HuH-7.5 (cell line): ENCODE data around the gene PTGES3L.

Source experiments
- DNase-seq: peaks from one replicate; pipeline ENCODE4 v3.0.0; 2011; ENCODE audit warnings: low spot score

PTGES3L gene

DNA sequence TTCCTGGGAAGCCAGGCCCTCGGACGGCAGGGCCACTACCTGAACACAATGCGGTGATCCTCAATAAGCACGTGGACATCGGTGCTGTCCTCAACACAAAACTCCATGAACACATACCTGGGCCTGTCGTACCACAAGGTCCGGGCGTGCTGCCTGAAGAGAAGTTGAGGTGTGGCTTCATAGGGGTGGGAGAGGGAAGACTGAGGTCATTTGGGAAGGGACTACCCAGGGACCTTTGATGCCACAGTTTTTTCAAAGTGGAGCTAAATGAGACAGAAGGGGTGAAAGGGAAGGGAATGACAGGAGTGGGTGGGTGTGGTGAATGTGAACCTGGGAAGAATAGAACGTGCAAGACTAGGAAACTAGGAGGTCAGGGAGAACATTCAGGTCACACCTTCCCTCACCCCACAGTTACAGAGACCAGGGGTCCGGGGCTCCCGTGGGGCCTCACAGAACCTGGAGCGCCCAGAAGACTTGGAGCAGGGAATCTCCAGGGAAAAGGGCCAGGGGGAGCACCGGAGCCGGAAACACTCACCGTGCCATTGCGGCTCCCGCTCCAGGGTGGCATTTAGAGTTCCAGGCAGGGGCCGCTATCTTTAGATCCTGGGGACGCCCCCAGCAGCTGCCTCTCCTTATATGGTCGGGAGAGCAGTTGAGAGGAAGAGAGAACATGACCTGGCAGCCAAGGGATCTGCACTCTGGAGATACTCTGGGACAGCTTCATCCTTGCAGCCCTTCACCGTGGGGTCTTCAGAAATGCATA is at the start of gene PTGES3L:
TSS of gene PTGES3L (minus strand) at position 570 of the 763 bp plus-strand sequence. CDS start at position 543, 27 bp downstream.
- DNase-seq, result peak; percentile 65

DNA sequence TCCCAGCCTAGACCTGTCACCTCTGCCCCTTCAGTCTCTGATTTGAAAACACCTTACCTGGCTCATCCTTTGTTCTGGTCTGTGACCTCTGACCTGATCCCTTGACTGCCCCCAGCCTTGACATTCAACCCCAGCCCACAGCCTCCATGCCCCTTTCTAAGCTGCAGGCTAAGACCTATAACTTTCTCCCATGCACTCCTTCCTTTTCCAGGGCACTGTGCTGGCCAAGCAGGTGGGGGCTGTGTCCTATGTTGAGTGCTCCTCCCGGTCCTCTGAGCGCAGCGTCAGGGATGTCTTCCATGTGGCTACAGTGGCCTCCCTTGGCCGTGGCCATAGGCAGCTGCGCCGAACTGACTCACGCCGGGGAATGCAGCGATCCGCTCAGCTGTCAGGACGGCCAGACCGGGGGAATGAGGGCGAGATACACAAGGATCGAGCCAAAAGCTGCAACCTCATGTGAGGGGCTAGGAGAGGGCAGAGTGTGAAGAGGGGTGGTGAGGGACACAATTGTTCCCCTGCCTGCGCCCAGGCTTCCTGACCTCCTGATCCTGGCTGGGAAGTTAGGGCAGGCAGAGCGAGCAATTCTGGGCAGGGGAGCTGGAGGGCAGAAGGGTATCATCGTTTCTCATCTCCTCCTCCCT is 48.5 kb upstream of the PTGES3L start:
- DNase-seq, result no peak

DNA sequence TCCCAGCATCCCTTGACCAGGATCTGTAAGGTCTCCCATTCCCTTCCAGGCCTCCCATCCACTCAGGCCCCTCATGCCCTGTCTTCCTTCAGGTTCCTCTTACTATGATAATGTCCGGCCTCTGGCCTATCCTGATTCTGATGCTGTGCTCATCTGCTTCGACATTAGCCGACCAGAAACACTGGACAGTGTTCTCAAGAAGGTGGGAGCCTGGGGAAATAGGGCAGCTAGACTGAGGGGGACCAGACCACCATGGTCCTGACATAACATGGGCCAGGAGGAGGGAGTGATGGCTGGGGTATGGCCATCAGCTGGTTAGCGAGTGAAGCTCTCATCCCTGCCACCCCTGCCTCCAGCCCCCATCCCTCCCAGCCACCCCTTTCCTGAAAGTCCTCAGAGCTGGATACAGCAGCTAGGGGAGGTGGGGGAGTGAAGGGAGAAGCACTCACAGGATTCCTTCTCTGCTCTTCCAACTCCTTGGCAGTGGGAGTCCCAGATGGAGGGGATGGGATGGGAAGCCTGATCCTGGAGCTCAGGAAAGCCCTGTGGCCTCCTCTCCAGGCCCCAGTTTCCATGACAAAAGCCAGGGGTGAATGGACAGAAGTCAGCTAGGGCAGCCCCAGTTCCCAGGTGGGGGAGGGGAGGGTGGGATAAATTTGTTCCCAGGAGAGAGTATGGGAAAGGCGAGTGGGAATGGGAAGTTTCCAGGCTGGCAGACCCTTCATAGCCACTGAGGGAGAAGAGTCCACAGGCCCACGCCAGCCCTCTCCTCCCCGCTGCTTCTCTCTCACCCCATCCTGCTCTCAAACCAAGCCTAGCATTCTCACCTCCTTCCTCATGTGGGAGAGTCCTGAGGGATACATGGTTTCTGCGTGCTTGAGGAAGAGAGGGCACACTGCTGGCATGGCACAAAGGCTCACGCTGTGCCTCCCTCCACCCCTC is 47.5 kb upstream of the PTGES3L start:
- DNase-seq, result no peak

DNA sequence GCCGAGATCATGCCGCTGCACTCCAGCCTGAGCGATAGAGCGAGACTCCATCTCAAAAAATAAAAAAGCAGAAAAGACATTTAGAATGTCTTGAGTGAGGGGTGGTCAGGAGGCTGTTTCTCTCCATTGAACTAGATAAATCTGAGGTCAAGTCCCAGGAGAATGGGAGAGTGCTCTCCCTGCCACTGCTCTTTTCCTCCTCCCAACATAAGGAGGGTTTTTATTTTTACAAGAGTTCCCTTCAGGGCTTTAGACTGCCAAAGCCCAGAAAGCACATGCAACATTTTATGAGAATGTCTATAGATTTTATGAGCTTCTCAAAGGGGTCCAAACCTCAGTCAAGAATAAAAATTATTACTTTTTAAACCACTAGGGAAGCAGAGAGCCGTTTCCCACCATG is 46.7 kb upstream of the PTGES3L start:
- DNase-seq, result no peak

DNA sequence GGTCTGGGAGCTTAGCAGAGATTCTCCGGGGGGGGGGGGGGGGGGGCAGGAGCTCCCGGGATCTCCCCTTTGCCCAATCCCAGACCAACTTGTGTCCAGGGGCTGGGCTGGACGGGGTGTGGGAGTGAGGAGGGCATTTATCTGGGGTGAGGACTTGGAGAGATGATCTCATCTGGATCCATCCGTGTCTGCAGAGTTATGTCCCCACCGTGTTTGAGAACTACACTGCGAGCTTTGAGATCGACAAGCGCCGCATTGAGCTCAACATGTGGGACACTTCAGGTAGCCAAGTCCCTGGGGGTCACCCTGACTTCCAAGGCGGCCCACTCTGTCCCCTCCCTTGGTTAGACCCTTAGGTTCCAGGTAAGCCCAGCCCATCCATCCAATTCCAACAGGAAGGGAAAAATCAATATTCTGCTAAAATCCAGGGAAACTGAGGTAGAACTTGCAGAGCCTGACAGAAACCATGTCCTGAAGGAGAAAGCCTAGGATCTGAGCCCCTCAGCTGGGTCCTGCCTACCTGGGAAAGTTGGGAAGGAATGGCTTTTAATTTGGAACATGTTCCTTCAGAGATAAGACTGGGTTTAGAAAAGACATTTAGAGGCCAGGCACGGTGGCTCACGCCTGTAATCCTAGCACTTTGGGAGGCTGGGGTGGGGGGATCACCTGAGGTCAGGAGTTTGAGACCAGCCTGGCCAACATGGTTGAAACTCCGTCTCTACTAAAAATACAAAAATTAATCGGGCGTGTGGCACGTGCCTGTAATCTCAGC is 46.1 kb upstream of the PTGES3L start:
- DNase-seq, result no peak

DNA sequence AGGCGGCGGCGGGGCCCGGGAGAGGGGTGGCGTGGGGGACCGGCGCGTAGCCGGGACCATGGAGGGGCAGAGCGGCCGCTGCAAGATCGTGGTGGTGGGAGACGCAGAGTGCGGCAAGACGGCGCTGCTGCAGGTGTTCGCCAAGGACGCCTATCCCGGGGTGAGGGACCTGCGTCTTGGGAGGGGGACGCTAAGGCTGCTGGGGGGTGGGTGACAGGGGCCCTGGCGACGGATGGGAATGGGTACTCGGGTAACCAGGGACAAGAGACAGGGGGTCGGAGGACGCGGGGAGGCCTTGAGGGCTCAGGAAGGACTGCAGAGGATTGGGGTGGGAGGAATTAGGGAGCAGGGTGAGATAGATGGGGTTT is 45.4 kb upstream of the PTGES3L start:
- no peak for DNase-seq

DNA sequence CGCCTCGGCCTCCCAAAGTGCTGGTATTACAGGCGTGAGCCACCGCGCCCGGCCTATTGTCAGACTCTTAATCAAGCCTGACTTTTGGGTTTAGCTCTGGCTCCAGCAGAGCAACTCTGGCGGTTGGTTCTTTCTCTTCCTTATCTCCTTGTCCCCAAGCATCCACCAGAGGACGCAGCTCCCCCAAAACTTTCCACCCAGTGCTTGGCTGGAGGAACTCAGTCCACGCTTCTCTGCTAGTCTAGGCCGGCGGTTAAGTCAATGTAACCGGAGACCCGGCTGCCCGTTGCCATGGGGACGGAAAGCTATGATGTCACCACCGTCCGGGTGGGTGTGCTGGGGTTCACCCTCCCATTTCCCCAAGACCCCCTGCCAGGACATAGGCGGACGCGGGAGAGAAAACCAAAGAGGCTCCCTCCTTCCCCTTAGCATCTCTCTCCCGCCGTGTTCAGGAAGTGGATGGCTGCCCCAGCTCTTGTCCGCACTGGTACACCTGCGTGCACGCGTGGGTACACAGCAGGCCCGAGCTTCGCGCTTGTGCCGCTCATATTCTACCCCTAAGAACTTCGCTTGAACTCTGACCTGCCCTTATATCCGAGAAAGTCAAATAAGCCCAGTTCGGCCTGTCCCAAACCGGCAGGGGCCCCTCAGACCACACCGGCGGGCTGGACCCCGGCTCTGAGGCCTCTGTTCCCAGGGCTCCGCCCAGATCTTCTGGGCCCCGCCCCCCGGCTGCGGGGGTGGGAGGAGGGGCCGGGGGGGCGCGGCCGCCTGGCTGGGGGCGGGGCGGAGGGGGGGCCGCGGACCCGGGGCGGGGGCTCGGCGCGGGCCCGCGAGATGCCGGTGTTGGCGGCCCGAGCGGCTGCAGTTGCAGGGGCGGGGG is 44.8 kb upstream of the PTGES3L start, which contains the start of gene RND2:
TSS of gene RND2 (plus strand) at position 825 of the 883 bp plus-strand sequence. CDS start 117 bp downstream, outside the sequence.
- DNase-seq, result peak; percentile 99

DNA sequence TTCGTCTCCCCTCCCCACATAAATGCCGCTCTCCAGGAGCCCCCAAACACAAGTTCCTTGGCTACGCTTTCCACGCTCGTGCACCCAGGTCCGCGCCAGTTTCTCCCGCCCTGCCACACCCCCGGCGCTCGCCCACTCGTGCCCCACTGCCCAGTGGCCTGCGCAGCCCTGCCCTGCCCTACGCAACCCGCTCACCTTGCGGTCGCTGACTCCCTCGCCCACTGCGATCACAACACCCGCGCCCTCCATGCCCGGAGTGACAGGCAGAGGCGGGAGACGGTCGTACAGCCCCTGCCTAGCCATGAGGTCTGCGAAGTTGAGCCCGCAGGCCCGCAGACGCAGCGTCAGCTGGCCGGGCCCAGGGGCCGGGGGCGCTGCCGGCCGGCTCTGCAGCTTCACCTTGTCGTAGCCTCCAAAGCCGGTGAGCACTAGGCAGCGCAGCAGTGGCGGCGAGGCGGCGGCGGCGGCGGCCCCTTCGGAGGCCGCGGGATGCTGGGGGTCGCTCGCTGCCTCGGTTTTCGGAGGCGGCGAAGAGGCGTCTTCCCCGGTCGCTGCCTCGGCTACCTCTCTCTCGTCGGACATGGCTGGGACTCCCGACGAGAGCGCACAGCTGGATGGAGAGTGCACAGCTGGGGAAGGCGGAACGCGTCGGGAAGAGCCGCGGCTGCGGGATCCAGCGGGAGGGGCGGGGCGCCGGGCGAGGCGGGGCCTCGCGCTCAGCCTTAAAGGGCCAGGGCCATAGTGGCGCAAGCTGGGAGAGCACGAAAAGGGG is 42.0 kb upstream of the PTGES3L start, which contains the start of gene VAT1:
TSS of gene VAT1 (minus strand) at position 645 of the 772 bp plus-strand sequence. CDS start at position 582, 63 bp downstream.
- DNase-seq, result peak; percentile 86

DNA sequence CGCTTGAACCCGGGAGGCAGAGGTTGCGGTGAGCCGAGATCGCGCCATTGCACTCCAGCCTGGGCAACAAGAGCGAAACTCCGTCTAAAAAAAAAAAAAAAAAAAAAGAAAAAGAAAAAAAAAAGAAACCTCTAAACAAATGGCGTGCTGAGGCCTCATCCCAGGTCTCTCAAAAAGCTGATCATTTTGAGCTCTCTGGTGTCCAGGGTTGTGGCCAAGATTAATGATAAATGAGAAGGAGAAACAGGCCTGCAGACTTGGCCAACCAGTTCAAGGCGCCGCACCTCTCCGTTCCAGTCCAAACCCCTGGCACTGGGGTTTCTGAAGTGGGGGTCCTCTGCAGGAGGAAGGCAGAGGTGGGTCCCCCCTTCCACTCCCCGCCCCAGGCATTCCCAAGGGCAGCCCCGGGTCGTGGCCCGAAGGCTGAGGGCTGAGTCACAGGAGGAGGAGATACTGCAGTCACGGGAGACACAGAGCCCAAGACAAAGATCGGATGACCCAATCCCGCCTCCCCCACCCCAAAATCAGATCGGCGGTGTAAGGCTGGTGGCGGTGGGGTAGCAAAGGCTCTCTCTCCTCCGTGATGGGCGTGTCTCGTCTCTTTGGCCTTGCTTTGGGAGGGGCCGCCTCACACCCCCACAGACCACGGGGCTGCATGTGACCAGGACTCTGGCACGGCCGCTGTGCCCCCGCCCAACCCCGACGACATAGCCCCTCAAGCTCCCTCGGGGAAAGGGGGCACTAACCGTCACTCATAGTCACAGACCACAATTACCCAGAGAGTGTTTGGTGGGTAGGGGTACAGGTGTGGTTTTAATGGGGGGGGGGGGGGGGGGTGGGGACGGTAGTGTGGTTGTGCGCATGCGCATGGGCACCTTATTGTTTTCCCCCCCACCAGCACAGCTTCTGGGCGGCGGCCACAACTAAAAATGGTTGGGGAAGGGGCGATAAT is 41.2 kb upstream of the PTGES3L start:
- DNase-seq, result peak; percentile 77

DNA sequence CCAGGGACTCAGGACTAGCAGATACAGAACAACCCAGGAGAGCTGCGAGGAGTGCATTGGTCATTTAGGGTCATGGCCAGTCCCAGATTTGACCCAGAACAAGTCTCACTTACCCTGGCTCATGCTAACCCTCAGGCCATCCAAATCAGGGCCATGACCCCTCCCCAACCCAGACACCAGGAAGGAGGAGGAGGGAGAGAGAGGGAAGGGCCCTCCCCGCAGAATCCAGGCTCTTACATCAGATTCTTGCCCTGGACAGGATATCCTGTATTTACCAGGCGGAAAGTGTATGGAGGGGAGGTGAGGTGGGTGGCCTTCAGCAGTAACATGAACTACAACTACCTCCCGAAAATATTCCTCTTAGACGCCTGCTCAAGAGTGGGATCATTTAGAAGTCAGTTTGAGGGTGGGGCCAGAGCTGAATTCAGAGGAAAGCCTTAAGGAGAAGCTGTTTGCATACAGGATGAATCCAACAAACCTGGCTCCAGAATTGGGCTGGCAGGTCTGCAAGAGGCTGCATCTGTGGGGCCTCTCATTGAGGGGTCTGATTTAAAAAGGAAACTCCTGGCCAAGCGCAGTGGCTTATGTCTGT is 40.2 kb upstream of the PTGES3L start:
- DNase-seq, result no peak

DNA sequence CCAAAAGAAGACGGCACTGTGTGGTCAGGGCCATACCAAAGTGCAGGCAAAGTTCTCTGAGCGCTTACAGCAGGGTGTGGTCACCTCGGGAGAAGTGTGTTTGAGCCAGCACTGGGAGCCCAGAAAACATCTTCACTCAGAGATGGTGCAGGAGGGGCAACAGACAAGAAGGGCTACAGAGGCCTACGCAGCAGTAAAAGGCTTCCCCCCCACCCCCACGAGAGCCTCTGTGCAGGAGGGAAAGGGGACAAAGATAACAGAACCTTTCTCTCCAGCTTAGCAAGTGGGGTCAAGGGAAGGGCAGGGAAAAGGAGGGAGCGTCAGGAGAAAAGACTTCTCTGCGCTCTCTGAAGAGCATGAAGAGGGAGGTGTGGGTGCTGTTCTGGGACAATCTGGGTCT is 39.5 kb upstream of the PTGES3L start:
- DNase-seq, result no peak

DNA sequence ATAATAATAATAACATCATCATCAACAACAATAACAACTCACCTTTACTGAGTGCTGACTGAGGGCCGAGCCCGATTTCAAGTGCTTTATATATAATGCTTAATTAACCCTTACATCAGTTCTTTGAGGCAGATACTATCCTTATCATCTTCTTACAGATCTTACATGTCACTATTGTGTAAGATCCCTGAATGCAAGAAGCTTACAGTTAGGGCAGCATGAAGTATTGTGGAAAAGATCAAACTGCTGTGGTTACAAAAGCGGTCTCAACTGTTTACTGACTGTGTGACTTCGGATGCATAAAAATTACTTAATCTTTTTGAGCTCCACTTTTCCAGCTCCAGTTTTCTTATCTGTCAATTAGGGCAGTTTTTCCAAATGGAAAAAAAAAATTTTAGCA is 39.1 kb upstream of the PTGES3L start:
- no peak for DNase-seq

DNA sequence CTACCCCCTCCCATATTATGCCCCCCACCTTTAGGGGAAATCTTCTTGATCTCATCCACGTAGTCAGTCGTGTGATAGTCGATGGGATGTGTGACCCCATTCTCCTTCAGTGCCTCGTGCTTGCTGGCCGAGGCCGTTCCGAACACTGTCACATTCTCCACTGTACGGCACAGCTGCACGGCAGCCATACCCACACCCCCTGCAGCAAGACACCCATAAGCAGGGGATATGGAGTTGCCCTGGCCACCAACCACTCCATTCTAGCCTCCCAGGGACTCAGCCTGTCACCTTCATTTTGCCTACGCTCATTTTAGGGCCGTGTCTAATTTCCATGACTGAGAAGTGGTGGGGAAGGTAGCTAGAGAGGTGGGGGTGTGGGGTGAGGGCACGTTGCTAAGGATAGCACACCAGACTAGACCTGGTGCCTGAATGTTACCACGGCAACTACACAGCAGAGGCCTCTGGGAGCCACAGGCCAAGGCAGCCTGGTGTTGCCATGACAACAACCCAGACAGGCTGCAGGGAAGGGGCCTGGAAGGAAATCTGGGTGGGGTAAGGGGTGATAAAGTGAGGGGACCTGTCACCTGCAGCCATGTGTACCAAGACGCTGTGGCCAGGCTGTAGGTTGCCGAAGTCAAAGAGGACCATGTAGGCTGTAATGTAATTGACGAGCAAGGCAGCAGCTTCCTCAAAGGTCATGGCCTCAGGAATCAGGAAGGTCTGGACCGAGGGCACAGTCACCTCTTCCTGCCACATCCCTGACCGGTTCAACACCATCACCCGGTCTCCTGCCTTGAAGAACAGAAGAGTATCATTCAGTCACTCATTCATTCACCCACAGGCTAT is 38.4 kb upstream of the PTGES3L start:
- no peak for DNase-seq

DNA sequence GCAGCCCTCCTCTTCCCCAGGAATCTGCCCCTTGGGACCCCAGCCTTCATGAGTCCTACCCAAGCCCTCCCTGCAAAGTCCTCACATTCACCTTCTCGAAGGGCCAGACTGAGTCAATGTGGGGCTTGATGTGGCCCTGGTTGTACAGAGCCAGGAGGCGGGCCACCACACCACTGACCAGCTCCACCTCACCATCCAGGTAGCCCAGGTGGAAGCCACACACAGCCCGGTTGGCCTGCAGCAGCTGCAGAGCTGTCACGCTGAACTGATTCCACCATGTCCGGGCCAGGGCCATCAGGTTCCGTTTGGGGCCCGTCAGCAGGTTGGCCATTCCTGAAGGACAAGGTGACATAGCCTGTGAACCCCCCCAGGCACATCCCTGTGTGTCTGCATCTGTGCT is 36.3 kb upstream of the PTGES3L start:
- no peak for DNase-seq

DNA sequence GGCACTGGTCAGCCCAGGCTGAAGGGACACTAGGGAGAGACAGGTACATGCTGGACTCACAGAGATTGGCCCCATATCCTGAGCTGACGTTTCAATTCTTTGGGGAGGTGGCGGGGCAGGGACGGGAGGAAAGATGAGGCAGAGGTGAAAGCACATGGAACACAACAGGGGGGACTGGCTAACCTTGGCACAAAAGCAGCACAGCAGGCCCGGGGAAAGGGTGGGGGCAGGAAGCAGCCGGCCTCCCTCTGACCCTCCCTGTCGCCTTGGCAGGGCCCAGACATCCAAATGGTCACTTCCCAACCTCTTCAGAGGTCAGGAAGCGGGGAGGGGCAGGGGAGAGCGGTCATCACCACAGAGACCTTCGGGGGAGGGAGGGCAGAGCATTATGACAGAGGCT is 35.7 kb upstream of the PTGES3L start:
- no peak for DNase-seq

DNA sequence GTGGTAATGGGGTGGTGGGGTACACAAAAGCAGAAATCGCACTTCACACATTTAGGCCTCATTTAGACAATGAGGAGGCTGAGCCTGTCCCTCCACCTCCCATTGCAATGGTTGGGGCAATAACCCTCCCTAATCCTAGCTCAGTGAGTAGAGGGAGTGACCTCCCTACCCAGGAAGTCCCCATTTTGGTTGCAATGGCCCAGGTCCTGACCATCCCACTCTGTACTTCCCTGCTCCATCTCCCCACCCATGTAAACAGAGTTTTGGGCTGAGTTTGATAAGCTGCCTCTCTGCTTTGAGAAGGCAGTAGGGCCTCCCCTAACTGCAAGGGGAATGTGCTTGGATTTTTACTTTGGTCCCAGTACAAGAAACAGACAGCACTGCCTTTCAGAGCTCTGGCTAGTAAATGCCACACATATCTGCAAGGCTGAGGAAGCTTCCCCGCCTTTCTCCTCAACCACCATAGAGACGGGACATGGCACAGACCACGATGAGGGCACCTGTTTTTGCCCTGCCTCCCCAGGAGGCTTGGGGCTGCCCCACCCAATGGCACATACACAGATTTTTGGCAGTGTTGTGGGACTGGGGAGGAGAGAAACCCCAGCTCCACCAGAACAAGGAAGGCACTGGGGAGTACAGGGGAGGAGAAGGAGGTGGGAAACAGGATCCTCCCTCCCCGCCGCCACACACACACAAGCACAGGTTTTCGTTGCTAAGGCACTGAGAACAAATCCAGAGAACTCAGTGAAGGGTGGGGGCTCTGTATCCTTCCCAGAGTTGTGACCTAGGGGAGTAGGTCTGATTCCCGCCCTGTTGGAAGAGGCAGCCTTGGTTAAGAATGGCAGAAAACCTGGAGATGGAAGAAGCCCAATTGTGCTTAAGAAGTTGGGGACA is 35.0 kb upstream of the PTGES3L start:
- DNase-seq, result no peak
